ENCODE results near the gene MYLK4. TPM values are rescaled to one million over a fixed set of nuclear protein-coding genes. Genes with fewer than 3 reads are reported as not detected.
"Not testable (repeated sequence)": the region's sequence is repeated elsewhere in the genome, so short reads cannot be mapped to it uniquely, and the experiment has no call there.

The MYLK4 gene
- total RNA-seq, 1 donor from 2014 or later, result 1.0 TPM

DNA sequence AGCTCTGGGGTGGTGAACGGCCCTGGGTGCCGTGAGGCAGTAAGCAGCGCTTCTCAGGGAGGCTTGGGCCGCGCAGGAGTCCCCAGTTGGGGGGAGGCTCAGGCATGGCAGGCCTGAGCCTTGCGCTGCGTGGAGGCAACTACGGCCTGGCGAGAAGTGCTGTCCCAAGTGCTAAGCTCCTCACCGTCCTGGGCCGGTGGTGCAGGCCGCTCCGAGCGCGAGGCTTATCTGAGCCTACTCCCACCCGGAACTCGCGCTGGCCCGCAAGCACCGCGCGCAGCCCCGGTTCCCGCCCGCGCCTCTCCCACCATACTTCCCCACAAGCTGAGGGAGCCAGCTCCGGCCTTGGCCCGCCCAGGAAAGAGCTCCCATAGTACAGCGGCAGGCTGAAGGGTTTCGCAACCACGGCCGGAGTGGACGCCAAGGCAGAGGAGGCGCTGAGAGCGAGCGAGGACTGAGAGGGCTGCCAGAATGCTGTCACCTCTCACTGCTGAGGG lies 12.7 kb upstream of the MYLK4 start:
- peaks cover 23% of the 10 kb centered on the region for H3K4me1 Mint-ChIP-seq (ENCODE audit: unreplicated experiment)
- TF ChIP-seq, protein P1, sequence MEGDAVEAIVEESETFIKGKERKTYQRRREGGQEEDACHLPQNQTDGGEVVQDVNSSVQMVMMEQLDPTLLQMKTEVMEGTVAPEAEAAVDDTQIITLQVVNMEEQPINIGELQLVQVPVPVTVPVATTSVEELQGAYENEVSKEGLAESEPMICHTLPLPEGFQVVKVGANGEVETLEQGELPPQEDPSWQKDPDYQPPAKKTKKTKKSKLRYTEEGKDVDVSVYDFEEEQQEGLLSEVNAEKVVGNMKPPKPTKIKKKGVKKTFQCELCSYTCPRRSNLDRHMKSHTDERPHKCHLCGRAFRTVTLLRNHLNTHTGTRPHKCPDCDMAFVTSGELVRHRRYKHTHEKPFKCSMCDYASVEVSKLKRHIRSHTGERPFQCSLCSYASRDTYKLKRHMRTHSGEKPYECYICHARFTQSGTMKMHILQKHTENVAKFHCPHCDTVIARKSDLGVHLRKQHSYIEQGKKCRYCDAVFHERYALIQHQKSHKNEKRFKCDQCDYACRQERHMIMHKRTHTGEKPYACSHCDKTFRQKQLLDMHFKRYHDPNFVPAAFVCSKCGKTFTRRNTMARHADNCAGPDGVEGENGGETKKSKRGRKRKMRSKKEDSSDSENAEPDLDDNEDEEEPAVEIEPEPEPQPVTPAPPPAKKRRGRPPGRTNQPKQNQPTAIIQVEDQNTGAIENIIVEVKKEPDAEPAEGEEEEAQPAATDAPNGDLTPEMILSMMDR (IDR thresholded peaks at IDR 0.05), result no peak
- H3K27ac Mint-ChIP-seq (ENCODE audit: unreplicated experiment), result no peak overlapping the region
- DNase-seq (ENCODE audit: extremely low spot score, unreplicated experiment), result no peak
- H3K9me3 Mint-ChIP-seq (ENCODE audit: unreplicated experiment), result no peaks in the 10 kb centered on the region
- no peak overlapping the region for H3K4me3 Mint-ChIP-seq (ENCODE audit: unreplicated experiment)
- no peaks in the 10 kb centered on the region for H3K27me3 Mint-ChIP-seq (ENCODE audit: unreplicated experiment)
- peaks cover 3% of the 10 kb centered on the region for H3K36me3 Mint-ChIP-seq (ENCODE audit: unreplicated experiment)

GRCh38 chr6:2762868-2763267 lies 12.1 kb upstream of the MYLK4 start:
- H3K4me1 Mint-ChIP-seq (ENCODE audit: unreplicated experiment), result peaks cover 18% of the 10 kb centered on the region
- not testable (repeated sequence) for DNase-seq (ENCODE audit: extremely low spot score, unreplicated experiment); H3K27me3 Mint-ChIP-seq (ENCODE audit: unreplicated experiment); H3K36me3 Mint-ChIP-seq (ENCODE audit: unreplicated experiment); H3K4me3 Mint-ChIP-seq (ENCODE audit: unreplicated experiment); H3K27ac Mint-ChIP-seq (ENCODE audit: unreplicated experiment); H3K9me3 Mint-ChIP-seq (ENCODE audit: unreplicated experiment)

DNA sequence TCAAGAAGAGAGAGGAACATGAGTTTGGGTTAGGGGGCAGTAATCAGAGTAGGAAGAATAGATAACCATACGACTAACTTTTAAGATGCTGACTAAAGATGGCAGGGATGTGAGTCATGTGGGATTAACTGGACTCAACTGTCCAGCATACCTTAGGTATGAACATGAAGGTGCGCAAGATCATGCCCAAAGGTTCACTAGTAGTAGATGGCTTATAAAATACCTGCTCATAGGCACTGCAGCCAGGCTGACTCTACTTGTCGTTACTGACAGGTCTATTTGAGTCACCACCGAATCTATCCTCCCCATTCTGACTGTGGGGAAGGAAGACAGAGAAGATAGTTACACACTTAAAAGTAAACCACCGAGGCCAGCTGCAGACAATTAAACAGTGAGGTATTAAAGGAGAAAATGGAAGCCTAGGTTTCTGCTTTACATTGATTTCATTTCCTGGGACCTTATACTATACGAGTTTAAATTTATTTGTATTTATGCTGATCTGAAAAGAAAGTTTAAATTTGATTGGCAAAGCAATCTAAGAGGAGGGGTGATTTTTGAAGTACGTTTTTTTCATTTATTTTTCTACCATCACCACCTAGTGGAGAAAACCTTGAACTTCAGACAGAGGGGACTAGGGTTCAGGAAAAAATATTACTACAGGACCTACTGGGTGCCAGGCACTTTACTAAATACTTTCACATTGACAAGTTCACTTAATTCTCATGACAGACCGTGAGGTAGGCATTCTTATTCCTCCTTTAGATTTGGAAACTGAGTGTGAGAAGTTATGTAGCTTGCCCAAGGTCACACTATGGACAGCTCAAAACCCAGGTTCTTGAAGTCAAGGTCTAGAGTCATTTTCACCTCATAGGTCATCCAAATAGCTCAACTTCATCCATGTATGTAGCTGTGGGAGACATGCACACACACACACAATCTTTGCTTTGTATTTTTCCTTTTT lies 10.4 kb upstream of the MYLK4 start:
- H3K36me3 Mint-ChIP-seq (ENCODE audit: unreplicated experiment), result no peaks in the 10 kb centered on the region
- TF ChIP-seq, protein P1 (IDR thresholded peaks at IDR 0.05), result peak; percentile 28
- DNase-seq (ENCODE audit: extremely low spot score, unreplicated experiment), result no peak
- H3K9me3 Mint-ChIP-seq (ENCODE audit: unreplicated experiment), result no peaks in the 10 kb centered on the region
- H3K4me1 Mint-ChIP-seq (ENCODE audit: unreplicated experiment), result peaks cover 14% of the 10 kb centered on the region
- H3K27me3 Mint-ChIP-seq (ENCODE audit: unreplicated experiment), result no peaks in the 10 kb centered on the region
- H3K4me3 Mint-ChIP-seq (ENCODE audit: unreplicated experiment), result no peak overlapping the region
- no peak overlapping the region for H3K27ac Mint-ChIP-seq (ENCODE audit: unreplicated experiment)

GRCh38 chr6:2758980-2759379 lies 8.3 kb upstream of the MYLK4 start:
- no peak for DNase-seq (ENCODE audit: extremely low spot score, unreplicated experiment)
- Mint-ChIP-seq H3K4me1 (ENCODE audit: unreplicated experiment) (peaks cover 6% of the 10 kb centered on the region), H3K9me3 (ENCODE audit: unreplicated experiment) (no peaks in the 10 kb centered on the region), H3K27ac (ENCODE audit: unreplicated experiment) (no peak overlapping the region), H3K27me3 (ENCODE audit: unreplicated experiment) (no peaks in the 10 kb centered on the region), H3K4me3 (ENCODE audit: unreplicated experiment) (no peak overlapping the region), H3K36me3 (ENCODE audit: unreplicated experiment) (peaks cover 2% of the 10 kb centered on the region)
- TF ChIP-seq, protein P1 (IDR thresholded peaks at IDR 0.05), result no peak

GRCh38 chr6:2756687-2757224 lies 6.0 kb upstream of the MYLK4 start:
- H3K27ac Mint-ChIP-seq (ENCODE audit: unreplicated experiment), result peak overlapping the region; percentile 40
- H3K4me3 Mint-ChIP-seq (ENCODE audit: unreplicated experiment), result no peak overlapping the region
- H3K27me3 Mint-ChIP-seq (ENCODE audit: unreplicated experiment), result no peaks in the 10 kb centered on the region
- no peaks in the 10 kb centered on the region for H3K9me3 Mint-ChIP-seq (ENCODE audit: unreplicated experiment)
- H3K36me3 Mint-ChIP-seq (ENCODE audit: unreplicated experiment), result peaks cover 4% of the 10 kb centered on the region
- DNase-seq (ENCODE audit: extremely low spot score, unreplicated experiment), result no peak
- TF ChIP-seq, protein P1 (IDR thresholded peaks at IDR 0.05), result no peak
- peaks cover 6% of the 10 kb centered on the region for H3K4me1 Mint-ChIP-seq (ENCODE audit: unreplicated experiment)
